WTC11 (cell line): ENCODE measurements around the gene SPACA7. TPM values are rescaled to one million over a fixed set of nuclear protein-coding genes. Genes with fewer than 3 reads are reported as not detected.

Source experiments
- ATAC-seq: fragments of 200-7000 bp; cut with Tn5 transposase; 2 replicates; pipeline ENCODE4 v1.10.0; 2021; ENCODE audit warnings: mild to moderate bottlenecking, moderate library complexity
- CTCF ChIA-PET: fragments of 300-600 bp; sonication (Branson Sonifier 250); formaldehyde crosslinking; loops from one replicate; lab custom pipeline; 2021; ENCODE audit warnings: antibody characterized with exemption; lab: Charles Lee
- POLR2A ChIA-PET: fragments of 350-600 bp; sonication (Branson Sonifier 250); formaldehyde crosslinking; loops from one replicate; lab custom pipeline; 2021; ENCODE audit warnings: antibody characterized with exemption; lab: Charles Lee
- DNase-seq: peaks from one replicate; pipeline ENCODE4 v3.0.0; 2021; ENCODE audit warnings: low spot score
- H3K27ac Mint-ChIP-seq: 2 replicates; pipeline ENCODE4 v1.8.0; 2021; ENCODE audit warnings: mixed read lengths
- H3K27me3 Mint-ChIP-seq: 2 replicates; pipeline ENCODE4 v1.8.0; 2021; ENCODE audit warnings: low read depth, mild to moderate bottlenecking, moderate library complexity, mixed read lengths
- H3K36me3 Mint-ChIP-seq: 2 replicates; pipeline ENCODE4 v1.8.0; 2021; ENCODE audit warnings: mixed read lengths
- H3K4me1 Mint-ChIP-seq: 2 replicates; pipeline ENCODE4 v1.8.0; 2022; ENCODE audit warnings: mixed read lengths
- H3K4me3 Mint-ChIP-seq: 2 replicates; pipeline ENCODE4 v1.8.0; 2021; ENCODE audit warnings: mild to moderate bottlenecking, moderate library complexity, mixed read lengths
- H3K9me3 Mint-ChIP-seq: 2 replicates; pipeline ENCODE4 v1.8.0; 2021; ENCODE audit warnings: mixed read lengths
- CBFB ChIP-seq: sonication (generic); formaldehyde crosslinking; IDR thresholded peaks from 2 replicates; pipeline ENCODE4 v1.8.1; 2022; ENCODE audit warnings: mild to moderate bottlenecking, low read depth, missing genetic modification reagents
- CDX4 ChIP-seq: fragments of 250-450 bp; sonication (Bioruptor Pico); IDR thresholded peaks from 2 replicates; pipeline ENCODE4 v1.9.0; 2021; ENCODE audit warnings: moderate library complexity, mild to moderate bottlenecking, inconsistent platforms, borderline replicate concordance
- E2F5 ChIP-seq: sonication (generic); formaldehyde crosslinking; IDR thresholded peaks from 2 replicates; pipeline ENCODE4 v1.8.1; 2022; ENCODE audit warnings: mild to moderate bottlenecking, moderate library complexity, missing genetic modification reagents
- FOXP4 ChIP-seq: sonication (generic); formaldehyde crosslinking; IDR thresholded peaks from 2 replicates; pipeline ENCODE4 v1.8.0; 2022; ENCODE audit warnings: mild to moderate bottlenecking, missing genetic modification reagents
- IRF2 ChIP-seq: sonication (generic); formaldehyde crosslinking; IDR thresholded peaks from 2 replicates; pipeline ENCODE4 v1.8.0; 2022; ENCODE audit warnings: low read depth, missing genetic modification reagents, borderline replicate concordance
- JUN ChIP-seq: sonication (generic); formaldehyde crosslinking; IDR thresholded peaks from 2 replicates; pipeline ENCODE4 v1.8.0; 2023; ENCODE audit warnings: mild to moderate bottlenecking, missing genetic modification reagents
- NFYB ChIP-seq: sonication (generic); formaldehyde crosslinking; conservative IDR thresholded peaks from 2 replicates; pipeline ENCODE4 v1.8.0; 2022; ENCODE audit warnings: low read depth, missing genetic modification reagents
- SMAD4 ChIP-seq: sonication (generic); formaldehyde crosslinking; IDR thresholded peaks from 2 replicates; pipeline ENCODE4 v1.8.0; 2022; ENCODE audit warnings: mild to moderate bottlenecking, missing genetic modification reagents
- STAT6 ChIP-seq: sonication (generic); formaldehyde crosslinking; conservative IDR thresholded peaks from 2 replicates; pipeline ENCODE4 v1.8.1; 2023; ENCODE audit warnings: mild to moderate bottlenecking, low read depth, missing genetic modification reagents, moderate library complexity
- ZNF138 ChIP-seq: sonication (generic); formaldehyde crosslinking; conservative IDR thresholded peaks from 2 replicates; pipeline ENCODE4 v1.8.1; 2022; ENCODE audit warnings: mild to moderate bottlenecking, moderate library complexity, missing genetic modification reagents
- ZNF219 ChIP-seq: sonication (generic); formaldehyde crosslinking; IDR thresholded peaks from 2 replicates; pipeline ENCODE4 v1.8.0; 2023; ENCODE audit warnings: missing genetic modification reagents, mild to moderate bottlenecking, borderline replicate concordance
- ZNF263 ChIP-seq: sonication (generic); formaldehyde crosslinking; IDR thresholded peaks from 2 replicates; pipeline ENCODE4 v1.8.1; 2022; ENCODE audit warnings: low read depth, mild to moderate bottlenecking, moderate library complexity, missing genetic modification reagents
- ZNF281 ChIP-seq: sonication (generic); formaldehyde crosslinking; IDR thresholded peaks from 2 replicates; pipeline ENCODE4 v1.8.0; 2023; ENCODE audit warnings: mild to moderate bottlenecking, missing genetic modification reagents
- ZNF416 ChIP-seq: fragments of 250-450 bp; sonication (Bioruptor Pico); IDR thresholded peaks from 2 replicates; pipeline ENCODE4 v1.9.0; 2021; ENCODE audit warnings: mild to moderate bottlenecking, inconsistent platforms
- ZNF425 ChIP-seq: fragments of 250-450 bp; sonication (Bioruptor Pico); conservative IDR thresholded peaks from 2 replicates; pipeline ENCODE4 v1.9.0; 2021; ENCODE audit warnings: mild to moderate bottlenecking
- ZSCAN18 ChIP-seq: fragments of 250-450 bp; sonication (Bioruptor Pico); IDR thresholded peaks from 2 replicates; pipeline ENCODE4 v2.1.2; 2022; ENCODE audit warnings: mild to moderate bottlenecking, moderate library complexity
- total RNA-seq: library from RNA; stranded (reverse); gene quantifications from 3 replicates; pipeline ENCODE4 v1.2.3, GENCODE V29; 2021

Gene SPACA7
- total RNA-seq, 1 experiment from 2014 or later = not detected

- ChIA-PET CTCF (interaction anchor here (1.1 kb wide), 1 partner anchor 972 kb away, joined by 5 read pairs; no protein-coding TSS in a partner anchor), POLR2A (no interaction called here)
- Mint-ChIP-seq H3K4me1 (peaks cover 10% of the 10 kb centered on the region), H3K9me3 (no peaks in the 10 kb centered on the region), H3K4me3 (no peak overlapping the region), H3K27me3 (peaks cover 12% of the 10 kb centered on the region), H3K36me3 (no peaks in the 10 kb centered on the region), H3K27ac (no peak overlapping the region)
- ATAC-seq (no peak), DNase-seq (no peak)
- TF ChIP-seq ZNF263 (CRISPR knock-in tag) (no peak), ZNF425 (CRISPR knock-in tag) (no peak), SMAD4 (CRISPR knock-in tag) (no peak), ZNF281 (CRISPR knock-in tag) (no peak), JUN (CRISPR knock-in tag) (no peak), STAT6 (CRISPR knock-in tag) (no peak), CDX4 (no peak), ZNF416 (CRISPR knock-in tag) (no peak), E2F5 (CRISPR knock-in tag) (no peak), NFYB (no peak), ZNF219 (CRISPR knock-in tag) (no peak), ZSCAN18 (CRISPR knock-in tag) (no peak)
Measured at GRCh38 chr13:112446347-112446861, 70.2 kb downstream of the SPACA7 start.

- Mint-ChIP-seq H3K9me3 (no peaks in the 10 kb centered on the region), H3K27me3 (peaks cover 12% of the 10 kb centered on the region), H3K36me3 (no peaks in the 10 kb centered on the region), H3K4me1 (peaks cover 10% of the 10 kb centered on the region), H3K27ac (no peak overlapping the region), H3K4me3 (no peak overlapping the region)
- no peak for DNase-seq
- TF ChIP-seq ZNF138 (CRISPR knock-in tag) (no peak), FOXP4 (CRISPR knock-in tag) (no peak), IRF2 (CRISPR knock-in tag) (no peak), CBFB (CRISPR knock-in tag) (no peak)
- CTCF ChIA-PET = no interaction called here
- no peak for ATAC-seq
- POLR2A ChIA-PET = no interaction called here
Measured at GRCh38 chr13:112446867-112447266, 70.7 kb downstream of the SPACA7 start.
